Astrocyte (in vitro differentiated cells and primary cell): ENCODE data around the gene SMAP1. TPM values are rescaled to one million over a fixed set of nuclear protein-coding genes. Genes with fewer than 3 reads are reported as not detected.

ENCODE experiments used
- DNase-seq: peaks from one replicate; pipeline ENCODE4 v3.0.0-alpha.2; 2010; ENCODE audit warnings: low read depth
- FAIRE-seq: peaks from 2 replicates; lab custom pipeline; 2011; peaks lifted over from hg19 to GRCh38; lab: Jason Lieb, UNC
- H2AFZ ChIP-seq: 2 replicates; pipeline ENCODE4 v1.6.0; 2012; ENCODE audit warnings: low read depth, low read length, inconsistent platforms
- H3K27ac ChIP-seq: 2 replicates; pipeline ENCODE4 v1.5.1; 2011; ENCODE audit warnings: low read depth, low read length, inconsistent platforms
- H3K27me3 ChIP-seq: 2 replicates; pipeline ENCODE4 v1.6.0; 2011; ENCODE audit warnings: low read length, inconsistent platforms; ENCODE audit not compliant: insufficient read depth
- H3K36me3 ChIP-seq: 2 replicates; pipeline ENCODE4 v1.5.1; 2011; ENCODE audit warnings: low read length, inconsistent platforms; ENCODE audit not compliant: insufficient read depth
- H3K4me1 ChIP-seq: 2 replicates; pipeline ENCODE4 v1.5.1; 2011; ENCODE audit warnings: low read length, inconsistent platforms; ENCODE audit not compliant: insufficient read depth
- H3K4me2 ChIP-seq: 2 replicates; pipeline ENCODE4 v1.6.0; 2012; ENCODE audit warnings: low read length, inconsistent platforms
- H3K4me3 ChIP-seq: 2 replicates; pipeline ENCODE4 v1.5.1; 2011; ENCODE audit warnings: low read depth, mild to moderate bottlenecking, low read length, inconsistent platforms; ENCODE audit not compliant: insufficient read depth
- H3K79me2 ChIP-seq: 2 replicates; pipeline ENCODE4 v1.6.0; 2012; ENCODE audit warnings: mild to moderate bottlenecking, low read length, inconsistent platforms; ENCODE audit not compliant: insufficient read depth
- H3K9ac ChIP-seq: 2 replicates; pipeline ENCODE4 v1.6.0; 2012; ENCODE audit warnings: mild to moderate bottlenecking, low read length, inconsistent platforms
- H3K9me3 ChIP-seq: 2 replicates; pipeline ENCODE4 v1.5.1; 2012; ENCODE audit warnings: low read depth, mild to moderate bottlenecking, low read length, inconsistent platforms; ENCODE audit not compliant: insufficient read depth
- H4K20me1 ChIP-seq: 2 replicates; pipeline ENCODE4 v1.6.0; 2012; ENCODE audit warnings: low read length, inconsistent platforms; ENCODE audit not compliant: insufficient read depth
- H3K27ac Mint-ChIP-seq: one replicate; pipeline ENCODE4 v1.8.0; 2021; ENCODE audit warnings: mild to moderate bottlenecking, mixed read lengths; ENCODE audit not compliant: unreplicated experiment
- H3K27me3 Mint-ChIP-seq: one replicate; pipeline ENCODE4 v1.8.0; 2021; ENCODE audit warnings: low read depth, mixed read lengths; ENCODE audit not compliant: unreplicated experiment
- H3K36me3 Mint-ChIP-seq: one replicate; pipeline ENCODE4 v1.8.0; 2021; ENCODE audit warnings: low read depth, mixed read lengths; ENCODE audit not compliant: unreplicated experiment
- H3K4me1 Mint-ChIP-seq: one replicate; pipeline ENCODE4 v1.8.0; 2021; ENCODE audit warnings: low read depth, mixed read lengths; ENCODE audit not compliant: unreplicated experiment
- H3K4me3 Mint-ChIP-seq: one replicate; pipeline ENCODE4 v1.8.0; 2021; ENCODE audit warnings: mild to moderate bottlenecking, moderate library complexity, mixed read lengths; ENCODE audit not compliant: unreplicated experiment
- H3K9me3 Mint-ChIP-seq: one replicate; pipeline ENCODE4 v1.8.0; 2021; ENCODE audit warnings: mild to moderate bottlenecking, mixed read lengths; ENCODE audit not compliant: unreplicated experiment
- CTCF ChIP-seq: IDR thresholded peaks from 2 replicates; pipeline ENCODE4 v1.5.1; 2011; ENCODE audit warnings: low read depth, mild to moderate bottlenecking, inconsistent platforms, low read length, moderate library complexity; ENCODE audit not compliant: insufficient read depth
- EZH2 ChIP-seq: IDR thresholded peaks from 2 replicates; pipeline ENCODE4 v1.6.1; 2012; ENCODE audit warnings: mild to moderate bottlenecking, low read length, inconsistent platforms; ENCODE audit not compliant: insufficient read depth
- total RNA-seq: library from RNA; stranded (reverse); gene quantifications from 2 replicates; pipeline ENCODE4 v1.2.1, GENCODE V29; 2021

Gene SMAP1
- total RNA-seq, 1 donor from 2014 or later = 27.3 TPM

GRCh38 chr6:70860920-70861319, 193.2 kb downstream of the SMAP1 start:
- Mint-ChIP-seq H3K9me3 (no peaks in the 10 kb centered on the region), H3K4me1 (peaks cover 5% of the 10 kb centered on the region), H3K36me3 (peaks cover 11% of the 10 kb centered on the region), H3K4me3 (no peak overlapping the region), H3K27ac (no peak overlapping the region), H3K27me3 (no peaks in the 10 kb centered on the region)
- H3K27ac ChIP-seq = no peak overlapping the region
- DNase-seq (no peak), FAIRE-seq (no peak)
- no peaks in the 10 kb centered on the region for H4K20me1 ChIP-seq
- no peak overlapping the region for H3K4me3 ChIP-seq
- H3K9me3 ChIP-seq = no peaks in the 10 kb centered on the region
- H3K36me3 ChIP-seq = peaks cover 7% of the 10 kb centered on the region
- no peaks in the 10 kb centered on the region for H3K79me2 ChIP-seq
- H3K9ac ChIP-seq = no peak overlapping the region
- H2AFZ ChIP-seq = no peak overlapping the region
- H3K4me2 ChIP-seq = no peak overlapping the region
- H3K27me3 ChIP-seq = no peaks in the 10 kb centered on the region
- no peak for TF ChIP-seq EZH2
- TF ChIP-seq CTCF = no peak
- no peaks in the 10 kb centered on the region for H3K4me1 ChIP-seq

GRCh38 chr6:70863343-70863742, 195.7 kb downstream of the SMAP1 start:
- no peak overlapping the region for H3K27ac Mint-ChIP-seq
- Histone ChIP-seq H2AFZ (no peak overlapping the region), H3K4me1 (no peaks in the 10 kb centered on the region), H3K79me2 (no peaks in the 10 kb centered on the region), H3K4me3 (no peak overlapping the region), H4K20me1 (no peaks in the 10 kb centered on the region), H3K27me3 (no peaks in the 10 kb centered on the region), H3K9me3 (no peaks in the 10 kb centered on the region), H3K27ac (no peak overlapping the region), H3K36me3 (peaks cover 3% of the 10 kb centered on the region), H3K9ac (no peak overlapping the region), H3K4me2 (no peak overlapping the region)
- no peak for FAIRE-seq
- H3K27me3 Mint-ChIP-seq = no peaks in the 10 kb centered on the region
- no peak for TF ChIP-seq CTCF
- no peak for TF ChIP-seq EZH2
- H3K36me3 Mint-ChIP-seq = peaks cover 11% of the 10 kb centered on the region
- H3K4me3 Mint-ChIP-seq = no peak overlapping the region
- peaks cover 5% of the 10 kb centered on the region for H3K4me1 Mint-ChIP-seq
- no peaks in the 10 kb centered on the region for H3K9me3 Mint-ChIP-seq
- DNase-seq = no peak

DNA sequence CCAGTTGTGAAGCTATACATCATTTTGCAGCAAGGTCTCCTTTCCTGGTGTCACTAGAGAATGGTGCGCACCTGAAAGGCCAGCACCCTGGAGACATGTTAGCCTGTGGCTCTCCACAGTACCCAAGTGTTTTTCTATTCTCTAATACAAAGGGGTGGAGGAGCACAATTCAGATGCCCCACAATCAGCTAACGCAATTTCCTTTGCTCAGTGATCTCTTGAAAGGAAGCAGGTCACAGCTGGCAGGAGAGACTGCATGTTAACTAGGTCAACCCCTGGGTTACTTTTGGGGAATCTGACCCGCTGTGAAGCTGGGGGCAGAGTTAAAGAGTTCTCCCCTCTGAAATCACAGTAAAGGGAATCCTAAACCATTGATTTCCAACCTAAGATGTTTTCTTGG, 196.7 kb downstream of the SMAP1 start:
- FAIRE-seq = no peak

More for the DNA sequence above, 196.7 kb downstream of the SMAP1 start:
- peaks cover 5% of the 10 kb centered on the region for H3K4me1 Mint-ChIP-seq
- Histone ChIP-seq H3K79me2 (no peaks in the 10 kb centered on the region), H3K4me2 (no peak overlapping the region), H3K9me3 (no peaks in the 10 kb centered on the region), H2AFZ (no peak overlapping the region), H3K27me3 (no peaks in the 10 kb centered on the region), H3K36me3 (peaks cover 3% of the 10 kb centered on the region), H3K4me3 (no peak overlapping the region), H4K20me1 (no peaks in the 10 kb centered on the region), H3K9ac (no peak overlapping the region), H3K27ac (no peak overlapping the region), H3K4me1 (no peaks in the 10 kb centered on the region)
- no peak for DNase-seq
- no peak overlapping the region for H3K27ac Mint-ChIP-seq
- H3K9me3 Mint-ChIP-seq = no peaks in the 10 kb centered on the region
- TF ChIP-seq EZH2 (no peak), CTCF (no peak)
- H3K4me3 Mint-ChIP-seq = no peak overlapping the region
- no peaks in the 10 kb centered on the region for H3K27me3 Mint-ChIP-seq
- H3K36me3 Mint-ChIP-seq = peaks cover 11% of the 10 kb centered on the region
